Tibial artery (tissue), 4 donors: ENCODE data around the gene YBX3.
A peak's percentile ranks its signal among the peaks of the same experiment; 100 is the strongest.
"Not testable (repeated sequence)": the region's sequence is repeated elsewhere in the genome, so short reads cannot be mapped to it uniquely, and the experiment has no call there.

Experiments
- DNase-seq, 2 donors: peaks; one replicate each; pipeline ENCODE4 v3.0.0-alpha.2; 2019
- H3K27ac ChIP-seq, 2 donors: fragments of 200-600 bp; sonication (generic) in 1 of 2; 1 replicate in 1 of 2; 2 replicates in 1 of 2; pipeline ENCODE4 v1.5.1; 2018 to 2019; ENCODE audit warnings: mild to moderate bottlenecking in 1 of 2
- H3K27me3 ChIP-seq, 2 donors: fragments of 200-600 bp; sonication (generic) in 1 of 2; one replicate each; pipeline versions ENCODE4 v1.5.1 to v1.6.0; 2016 to 2019
- H3K36me3 ChIP-seq, 3 donors: fragments of 200-600 bp; sonication (generic) in 2 of 3; one replicate each; pipeline ENCODE4 v1.5.1; 2016 to 2019; ENCODE audit warnings: mild to moderate bottlenecking in 2 of 3
- H3K4me1 ChIP-seq, 4 donors: fragments of 200-600 bp; sonication (generic) in 2 of 4; 1 replicate in 3 of 4; 2 replicates in 1 of 4; pipeline ENCODE4 v1.5.1; 2016 to 2019
- H3K4me3 ChIP-seq, 2 donors: fragments of 200-600 bp; sonication (generic) in 1 of 2; 1 replicate in 1 of 2; 2 replicates in 1 of 2; pipeline ENCODE4 v1.5.1; 2018 to 2019; ENCODE audit warnings: mild to moderate bottlenecking in 2 of 2
- H3K9me3 ChIP-seq, 3 donors: fragments of 200-600 bp; sonication (generic) in 1 of 3; one replicate each; pipeline ENCODE4 v1.5.1; 2016 to 2019
- intact Hi-C: fragments of 100-400 bp; cut with DNase I; formaldehyde crosslinking; loops from one replicate; pipeline ENCODE4 v1.15.0; 2023; ENCODE audit warnings: low total_unique reads
- TF ChIP-seq, protein P1 (sequence below), 2 experiments: fragments of 200-600 bp in 1 of 2; fragments of 450-650 bp in 1 of 2; IDR thresholded peaks; one replicate each; pipeline ENCODE4 v1.5.1; 2017 to 2019; ENCODE audit warnings: antibody characterized with exemption in 2 of 2, mild to moderate bottlenecking in 1 of 2, moderate library complexity in 1 of 2

YBX3 gene

GRCh38 chr12:10750385-10750727, 27.2 kb upstream of the YBX3 start:
- H3K9me3 ChIP-seq, result peaks cover 0 to under 1% (median 0%) of the 10 kb centered on the region in 3 donors
- H3K36me3 ChIP-seq, result no peaks in the 10 kb centered on the region
- intact Hi-C loops, result loop anchor here (5.0 kb wide), 1 partner anchor 138 kb away; the partner anchor contains the start of gene MAGOHB
- peaks cover 0 to 9% of the 10 kb centered on the region in 2 donors for H3K27me3 ChIP-seq
- no peak overlapping the region for H3K27ac ChIP-seq
- TF ChIP-seq, protein P1, sequence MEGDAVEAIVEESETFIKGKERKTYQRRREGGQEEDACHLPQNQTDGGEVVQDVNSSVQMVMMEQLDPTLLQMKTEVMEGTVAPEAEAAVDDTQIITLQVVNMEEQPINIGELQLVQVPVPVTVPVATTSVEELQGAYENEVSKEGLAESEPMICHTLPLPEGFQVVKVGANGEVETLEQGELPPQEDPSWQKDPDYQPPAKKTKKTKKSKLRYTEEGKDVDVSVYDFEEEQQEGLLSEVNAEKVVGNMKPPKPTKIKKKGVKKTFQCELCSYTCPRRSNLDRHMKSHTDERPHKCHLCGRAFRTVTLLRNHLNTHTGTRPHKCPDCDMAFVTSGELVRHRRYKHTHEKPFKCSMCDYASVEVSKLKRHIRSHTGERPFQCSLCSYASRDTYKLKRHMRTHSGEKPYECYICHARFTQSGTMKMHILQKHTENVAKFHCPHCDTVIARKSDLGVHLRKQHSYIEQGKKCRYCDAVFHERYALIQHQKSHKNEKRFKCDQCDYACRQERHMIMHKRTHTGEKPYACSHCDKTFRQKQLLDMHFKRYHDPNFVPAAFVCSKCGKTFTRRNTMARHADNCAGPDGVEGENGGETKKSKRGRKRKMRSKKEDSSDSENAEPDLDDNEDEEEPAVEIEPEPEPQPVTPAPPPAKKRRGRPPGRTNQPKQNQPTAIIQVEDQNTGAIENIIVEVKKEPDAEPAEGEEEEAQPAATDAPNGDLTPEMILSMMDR (IDR thresholded peaks at IDR 0.05), result no peak
- H3K4me1 ChIP-seq, result peaks cover 0 to 10% (median 0%) of the 10 kb centered on the region in 4 donors
- DNase-seq, result no peak
- peak overlapping the region in 1 of 2 donors; percentile 40 for H3K4me3 ChIP-seq

DNA sequence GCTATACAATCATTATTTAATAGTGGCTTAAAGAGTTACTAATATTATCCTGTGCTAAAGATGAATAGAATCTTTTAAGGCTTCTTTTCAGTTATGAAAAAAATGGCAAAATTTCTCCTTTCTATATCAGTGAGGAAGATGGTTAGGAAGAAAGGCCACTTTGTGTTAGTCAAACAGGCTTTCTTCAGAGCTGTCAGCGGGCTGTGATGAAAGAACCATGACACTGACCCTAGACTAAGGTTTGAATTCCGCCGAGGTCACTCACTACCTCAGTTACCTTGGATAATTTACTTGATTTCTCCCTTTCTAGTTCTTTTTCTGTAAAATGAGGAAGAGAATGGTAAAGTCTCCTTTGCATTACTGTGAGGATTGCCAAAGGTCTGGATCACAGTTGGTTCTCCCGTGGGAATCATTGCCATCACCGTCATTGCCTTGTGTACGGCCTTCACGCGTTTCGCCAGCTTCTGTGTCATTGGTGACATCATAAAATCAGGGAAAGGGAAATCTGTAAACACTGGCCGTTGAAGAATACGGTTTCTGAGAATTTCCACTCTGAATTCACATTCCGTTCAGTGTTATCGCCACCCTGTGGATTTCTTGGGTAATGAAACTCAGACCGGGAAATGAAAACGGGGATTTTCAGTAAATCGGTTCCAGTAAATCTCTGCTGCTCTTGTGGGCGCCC, 26.7 kb upstream of the YBX3 start:
- H3K27me3 ChIP-seq, result peaks cover 0 to 7% of the 10 kb centered on the region in 2 donors
- intact Hi-C loops, result loop anchor here (2.0 to 5.0 kb wide), 2 partner anchors 25 to 138 kb away; partner anchors contain the start of gene MAGOHB
- peak overlapping the region; percentile 28 to 40 for H3K4me3 ChIP-seq
- H3K9me3 ChIP-seq, result no peaks in the 10 kb centered on the region
- H3K4me1 ChIP-seq, result peaks cover 0 to 10% (median 0%) of the 10 kb centered on the region in 4 donors
- peak; percentile 84 for DNase-seq
- TF ChIP-seq, protein P1 (IDR thresholded peaks at IDR 0.05), result peak; percentile 88
- no peaks in the 10 kb centered on the region for H3K36me3 ChIP-seq
- peak overlapping the region; percentile 53 to 59 for H3K27ac ChIP-seq

DNA sequence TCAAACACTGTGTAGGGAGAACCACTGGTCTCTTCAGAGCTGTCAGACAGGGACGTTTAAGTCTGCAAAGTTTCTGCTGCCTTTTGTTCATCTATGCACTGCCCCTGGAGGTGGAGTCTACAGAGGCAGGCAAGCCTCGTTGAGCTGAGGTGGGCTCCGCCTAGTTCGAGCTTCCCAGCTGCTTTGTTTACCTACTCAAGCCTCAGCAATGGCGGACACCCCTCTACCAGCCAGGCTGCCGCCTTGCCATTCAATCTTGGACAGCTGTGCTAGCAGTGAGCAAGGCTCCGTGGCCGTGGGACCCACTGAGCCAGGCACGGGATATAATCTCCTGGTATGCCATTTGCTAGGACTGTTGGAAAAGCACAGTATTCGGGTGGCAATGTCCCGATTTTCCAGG, 24.6 kb upstream of the YBX3 start:
- TF ChIP-seq, protein P1 (IDR thresholded peaks at IDR 0.05), result no peak
- no peaks in the 10 kb centered on the region for H3K9me3 ChIP-seq
- no peak for DNase-seq
- H3K36me3 ChIP-seq, result no peaks in the 10 kb centered on the region
- peaks cover 0 to 7% of the 10 kb centered on the region in 2 donors for H3K27me3 ChIP-seq
- H3K4me1 ChIP-seq, result peaks cover 0 to 10% (median 0%) of the 10 kb centered on the region in 4 donors
- intact Hi-C loops, result loop anchor here (2.0 kb wide), 1 partner anchor 23 kb away; no protein-coding TSS in a partner anchor
- no peak overlapping the region for H3K27ac ChIP-seq
- no peak overlapping the region for H3K4me3 ChIP-seq

- DNase-seq, H3K4me3 ChIP-seq, H3K36me3 ChIP-seq, intact Hi-C loops, H3K27me3 ChIP-seq, H3K9me3 ChIP-seq, H3K4me1 ChIP-seq, H3K27ac ChIP-seq: not testable (repeated sequence)
Measured at GRCh38 chr12:10743420-10743819, 20.3 kb upstream of the YBX3 start.

DNA sequence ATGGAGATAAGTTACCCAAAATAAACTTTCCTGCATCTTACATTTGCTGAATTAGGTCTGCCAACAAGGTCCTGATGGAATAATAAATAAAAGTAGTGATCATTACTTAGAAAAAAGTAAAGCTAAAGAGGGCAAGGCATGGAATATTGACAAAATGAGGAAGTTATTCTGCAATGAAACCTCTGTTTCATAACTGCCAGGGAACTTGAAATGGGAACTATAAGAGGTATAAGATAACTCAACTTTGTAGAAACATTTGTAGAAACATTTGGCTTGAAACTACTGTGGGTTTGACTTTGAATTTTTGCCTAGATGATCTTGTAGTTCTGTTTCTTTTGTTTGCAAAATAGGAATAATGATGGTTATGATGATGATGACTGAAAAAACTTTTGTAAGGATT, 18.7 kb upstream of the YBX3 start:
- no peak overlapping the region for H3K27ac ChIP-seq
- no peak overlapping the region for H3K4me3 ChIP-seq
- H3K27me3 ChIP-seq, result no peaks in the 10 kb centered on the region
- H3K4me1 ChIP-seq, result no peaks in the 10 kb centered on the region
- TF ChIP-seq, protein P1 (IDR thresholded peaks at IDR 0.05), result no peak
- H3K36me3 ChIP-seq, result no peaks in the 10 kb centered on the region
- H3K9me3 ChIP-seq, result no peaks in the 10 kb centered on the region
- intact Hi-C loops, result no loop called here
- no peak for DNase-seq

- intact Hi-C loops, result no loop called here
- Histone ChIP-seq H3K9me3 (no peaks in the 10 kb centered on the region), H3K27me3 (no peaks in the 10 kb centered on the region), H3K4me1 (no peaks in the 10 kb centered on the region), H3K4me3 (no peak overlapping the region), H3K27ac (no peak overlapping the region), H3K36me3 (no peaks in the 10 kb centered on the region)
- TF ChIP-seq, protein P1 (IDR thresholded peaks at IDR 0.05), result no peak
- DNase-seq, result no peak
Measured at GRCh38 chr12:10740182-10740581, 17.1 kb upstream of the YBX3 start.
